ENCODE measurements around the gene PARD3.

PARD3 gene

DNA sequence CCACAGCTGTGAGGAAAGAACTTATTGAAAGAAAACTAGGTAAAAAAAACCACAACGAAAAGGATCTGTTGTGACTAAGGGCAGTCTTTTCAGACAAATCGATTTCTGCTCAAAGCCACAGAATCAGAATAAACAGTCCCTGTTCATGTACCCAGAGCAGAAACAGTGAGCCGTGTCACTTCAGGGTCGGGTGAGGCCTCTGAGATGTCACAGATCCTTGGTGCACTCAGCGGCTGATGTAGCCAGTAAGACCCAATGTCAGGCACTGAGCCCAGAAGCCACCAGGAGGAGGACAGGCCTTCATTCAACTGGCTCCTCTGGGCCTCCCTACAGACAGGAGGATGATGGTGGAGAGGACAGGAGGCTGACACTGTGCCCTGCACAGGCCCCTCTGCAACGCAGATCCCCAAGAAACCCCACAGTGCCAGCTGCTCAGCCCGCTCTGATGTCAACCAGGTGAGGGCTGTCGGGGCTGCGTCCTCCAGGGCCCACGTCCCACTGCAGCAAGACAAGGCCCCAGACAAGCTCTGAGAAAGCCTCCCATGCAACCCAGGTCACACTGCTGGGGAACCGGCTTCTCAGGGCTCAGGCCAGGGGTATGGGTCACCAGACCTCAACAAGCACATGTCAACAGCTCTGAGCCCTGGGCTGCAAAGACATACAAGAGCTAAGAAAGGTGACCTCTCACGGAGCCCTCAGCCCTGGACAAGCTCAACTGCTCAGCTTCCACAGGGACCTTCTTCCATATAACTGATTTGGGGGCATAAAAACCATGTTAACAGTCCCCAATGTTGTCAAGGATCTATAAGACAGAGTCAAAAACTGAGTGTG lies 190.6 kb downstream of the PARD3 start:
- Histone ChIP-seq H3K36me3 (ENCODE audit: control insufficient read depth, insufficient read depth, low read length) (no peaks in the 10 kb centered on the region), H3K27me3 (replicated peaks; ENCODE audit: control insufficient read depth, insufficient read depth, low read length, poor library complexity, severe bottlenecking) (no peaks in the 10 kb centered on the region), H3K27ac (ENCODE audit: insufficient read depth, low read length, poor library complexity, severe bottlenecking) (no peak overlapping the region), H3K4me1 (ENCODE audit: control insufficient read depth, insufficient read depth, low read length, poor library complexity, severe bottlenecking) (no peaks in the 10 kb centered on the region), H3K4me3 (ENCODE audit: insufficient read depth, low read depth, low read length, poor library complexity, severe bottlenecking) (no peak overlapping the region), H3K9me3 (ENCODE audit: control insufficient read depth, low read length) (no peaks in the 10 kb centered on the region)
- no peak for DNase-seq

DNA sequence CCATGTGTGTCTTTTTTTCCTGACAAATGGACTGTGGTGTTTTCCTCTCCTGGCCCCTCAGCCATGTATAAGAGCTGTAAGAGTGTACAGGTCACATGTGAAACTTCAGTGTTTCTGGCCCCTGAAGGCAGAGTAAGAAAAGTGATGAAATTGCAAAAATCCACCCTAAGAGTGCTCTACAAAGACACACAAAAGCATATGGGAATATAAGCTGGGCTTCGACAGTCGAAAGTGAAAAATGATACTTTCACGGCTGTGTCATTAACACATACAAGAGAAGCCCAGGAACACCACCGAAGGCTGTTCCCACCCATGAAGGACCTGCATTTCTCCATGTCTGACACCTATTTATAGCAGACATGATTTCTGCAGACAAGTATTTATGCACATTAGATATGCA lies 192.2 kb downstream of the PARD3 start:
- no peaks in the 10 kb centered on the region for H3K9me3 ChIP-seq (ENCODE audit: control insufficient read depth, low read length)
- H3K4me3 ChIP-seq (ENCODE audit: insufficient read depth, low read depth, low read length, poor library complexity, severe bottlenecking): no peak overlapping the region
- no peaks in the 10 kb centered on the region for H3K36me3 ChIP-seq (ENCODE audit: control insufficient read depth, insufficient read depth, low read length)
- H3K27me3 ChIP-seq (replicated peaks; ENCODE audit: control insufficient read depth, insufficient read depth, low read length, poor library complexity, severe bottlenecking): no peaks in the 10 kb centered on the region
- no peaks in the 10 kb centered on the region for H3K4me1 ChIP-seq (ENCODE audit: control insufficient read depth, insufficient read depth, low read length, poor library complexity, severe bottlenecking)
- no peak for DNase-seq
- H3K27ac ChIP-seq (ENCODE audit: insufficient read depth, low read length, poor library complexity, severe bottlenecking): no peak overlapping the region

DNA sequence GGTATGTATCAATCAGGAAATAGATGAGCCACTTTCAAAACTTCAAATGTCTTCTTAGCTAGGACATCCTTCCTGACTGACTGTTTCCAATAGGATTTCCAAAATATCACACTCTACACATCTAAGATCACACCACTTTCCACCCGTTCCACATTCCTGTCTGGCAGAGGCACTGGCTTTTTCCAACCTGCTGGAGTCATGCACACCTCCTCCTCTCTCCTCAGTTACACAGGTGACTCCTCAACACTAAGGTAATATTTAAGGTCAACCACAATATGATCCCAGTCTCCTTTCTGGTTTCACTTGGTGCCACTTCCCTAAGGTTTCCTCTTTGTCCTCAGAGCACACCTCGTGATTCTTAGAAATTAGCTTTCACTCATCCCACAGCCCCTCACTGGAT lies 196.5 kb downstream of the PARD3 start:
- Histone ChIP-seq H3K4me3 (ENCODE audit: insufficient read depth, low read depth, low read length, poor library complexity, severe bottlenecking) (no peak overlapping the region), H3K9me3 (ENCODE audit: control insufficient read depth, low read length) (no peaks in the 10 kb centered on the region), H3K4me1 (ENCODE audit: control insufficient read depth, insufficient read depth, low read length, poor library complexity, severe bottlenecking) (no peaks in the 10 kb centered on the region), H3K36me3 (ENCODE audit: control insufficient read depth, insufficient read depth, low read length) (no peaks in the 10 kb centered on the region), H3K27ac (ENCODE audit: insufficient read depth, low read length, poor library complexity, severe bottlenecking) (no peak overlapping the region), H3K27me3 (replicated peaks; ENCODE audit: control insufficient read depth, insufficient read depth, low read length, poor library complexity, severe bottlenecking) (no peaks in the 10 kb centered on the region)
- no peak for DNase-seq

DNA sequence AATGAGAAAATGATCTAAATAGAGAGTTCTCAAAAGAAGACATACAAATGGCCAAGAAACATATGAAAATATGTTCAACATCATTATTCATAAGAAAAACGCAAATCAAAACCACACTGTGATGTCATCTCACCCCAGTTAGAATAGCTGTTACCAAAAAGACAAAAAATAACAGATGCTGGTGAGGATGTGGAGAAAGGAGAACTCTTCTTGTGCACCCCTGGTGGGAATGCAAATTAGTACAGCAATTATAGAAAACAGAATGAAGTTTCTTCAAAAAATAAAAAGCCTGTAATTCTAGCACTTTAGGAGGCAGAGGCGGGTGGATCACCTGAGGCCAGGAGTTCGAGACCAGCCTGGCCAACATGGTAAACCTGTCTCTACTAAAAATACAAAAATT lies 199.3 kb downstream of the PARD3 start:
- H3K27me3 ChIP-seq (replicated peaks; ENCODE audit: control insufficient read depth, insufficient read depth, low read length, poor library complexity, severe bottlenecking): no peaks in the 10 kb centered on the region
- H3K4me3 ChIP-seq (ENCODE audit: insufficient read depth, low read depth, low read length, poor library complexity, severe bottlenecking): no peak overlapping the region
- DNase-seq: no peak
- no peaks in the 10 kb centered on the region for H3K9me3 ChIP-seq (ENCODE audit: control insufficient read depth, low read length)
- no peaks in the 10 kb centered on the region for H3K4me1 ChIP-seq (ENCODE audit: control insufficient read depth, insufficient read depth, low read length, poor library complexity, severe bottlenecking)
- H3K36me3 ChIP-seq (ENCODE audit: control insufficient read depth, insufficient read depth, low read length): no peaks in the 10 kb centered on the region
- H3K27ac ChIP-seq (ENCODE audit: insufficient read depth, low read length, poor library complexity, severe bottlenecking): no peak overlapping the region

DNA sequence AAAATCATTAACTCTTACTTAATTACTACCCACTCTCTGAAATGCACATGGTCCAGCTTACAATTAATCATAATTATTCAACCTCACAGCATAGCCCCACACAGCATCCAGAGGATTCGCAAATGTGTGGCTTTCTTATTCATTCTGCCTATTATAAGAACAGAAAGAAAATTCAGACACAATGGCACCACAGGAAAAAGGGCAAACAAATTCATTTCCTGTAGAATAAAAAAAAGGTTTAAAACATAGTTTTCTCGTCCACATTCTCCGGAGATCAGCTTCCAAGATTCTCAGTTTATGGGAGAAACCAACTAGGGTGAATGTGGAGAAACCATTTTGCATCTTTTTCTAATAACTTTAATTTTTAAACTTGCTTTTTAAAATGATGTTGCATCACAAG lies 201.6 kb downstream of the PARD3 start:
- Histone ChIP-seq H3K27ac (ENCODE audit: insufficient read depth, low read length, poor library complexity, severe bottlenecking) (no peak overlapping the region), H3K4me1 (ENCODE audit: control insufficient read depth, insufficient read depth, low read length, poor library complexity, severe bottlenecking) (no peaks in the 10 kb centered on the region), H3K36me3 (ENCODE audit: control insufficient read depth, insufficient read depth, low read length) (no peaks in the 10 kb centered on the region), H3K9me3 (ENCODE audit: control insufficient read depth, low read length) (no peaks in the 10 kb centered on the region), H3K4me3 (ENCODE audit: insufficient read depth, low read depth, low read length, poor library complexity, severe bottlenecking) (no peak overlapping the region), H3K27me3 (replicated peaks; ENCODE audit: control insufficient read depth, insufficient read depth, low read length, poor library complexity, severe bottlenecking) (no peaks in the 10 kb centered on the region)
- no peak for DNase-seq

DNA sequence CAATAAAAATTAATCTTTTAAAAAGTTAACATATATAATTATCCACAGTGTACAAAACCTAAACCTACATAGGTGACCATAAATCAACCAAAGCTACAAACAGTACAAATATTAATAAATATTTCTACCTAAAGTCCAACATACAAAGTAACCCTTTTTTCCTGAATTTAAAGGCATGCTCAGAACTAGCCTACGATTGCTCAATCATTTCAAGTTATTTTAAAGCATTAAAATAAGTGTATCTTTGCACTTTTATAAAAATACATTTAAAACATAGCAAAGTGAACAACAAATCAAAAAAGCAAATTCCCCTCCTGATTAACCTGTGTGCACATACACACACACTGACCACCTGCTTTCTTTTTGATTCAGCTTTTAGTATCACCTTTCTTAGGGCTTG lies 202.2 kb downstream of the PARD3 start:
- no peaks in the 10 kb centered on the region for H3K27me3 ChIP-seq (replicated peaks; ENCODE audit: control insufficient read depth, insufficient read depth, low read length, poor library complexity, severe bottlenecking)
- H3K4me1 ChIP-seq (ENCODE audit: control insufficient read depth, insufficient read depth, low read length, poor library complexity, severe bottlenecking): no peaks in the 10 kb centered on the region
- no peaks in the 10 kb centered on the region for H3K9me3 ChIP-seq (ENCODE audit: control insufficient read depth, low read length)
- H3K4me3 ChIP-seq (ENCODE audit: insufficient read depth, low read depth, low read length, poor library complexity, severe bottlenecking): no peak overlapping the region
- DNase-seq: no peak
- no peak overlapping the region for H3K27ac ChIP-seq (ENCODE audit: insufficient read depth, low read length, poor library complexity, severe bottlenecking)
- H3K36me3 ChIP-seq (ENCODE audit: control insufficient read depth, insufficient read depth, low read length): no peaks in the 10 kb centered on the region

DNA sequence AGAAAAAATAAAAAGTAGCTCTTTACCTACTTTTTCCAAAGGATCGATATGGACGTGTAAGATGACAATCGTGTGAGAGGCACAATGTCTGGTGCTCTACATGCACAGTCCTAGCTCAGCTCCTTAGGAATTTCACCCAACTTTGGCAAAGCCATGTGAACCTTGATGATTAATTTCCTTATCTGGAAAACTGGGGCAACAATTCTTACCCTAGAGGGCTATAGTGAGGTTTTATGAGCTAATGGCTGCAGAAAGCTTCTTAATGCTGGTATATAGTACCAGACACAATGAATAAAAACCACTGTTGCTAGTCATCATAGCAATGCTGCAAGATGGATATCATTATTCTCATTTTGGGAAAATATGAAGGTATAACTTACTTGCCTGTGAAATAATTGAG lies 202.7 kb downstream of the PARD3 start:
- no peaks in the 10 kb centered on the region for H3K27me3 ChIP-seq (replicated peaks; ENCODE audit: control insufficient read depth, insufficient read depth, low read length, poor library complexity, severe bottlenecking)
- H3K36me3 ChIP-seq (ENCODE audit: control insufficient read depth, insufficient read depth, low read length): no peaks in the 10 kb centered on the region
- H3K9me3 ChIP-seq (ENCODE audit: control insufficient read depth, low read length): no peaks in the 10 kb centered on the region
- H3K4me1 ChIP-seq (ENCODE audit: control insufficient read depth, insufficient read depth, low read length, poor library complexity, severe bottlenecking): no peaks in the 10 kb centered on the region
- no peak overlapping the region for H3K4me3 ChIP-seq (ENCODE audit: insufficient read depth, low read depth, low read length, poor library complexity, severe bottlenecking)
- no peak overlapping the region for H3K27ac ChIP-seq (ENCODE audit: insufficient read depth, low read length, poor library complexity, severe bottlenecking)
- DNase-seq: no peak

DNA sequence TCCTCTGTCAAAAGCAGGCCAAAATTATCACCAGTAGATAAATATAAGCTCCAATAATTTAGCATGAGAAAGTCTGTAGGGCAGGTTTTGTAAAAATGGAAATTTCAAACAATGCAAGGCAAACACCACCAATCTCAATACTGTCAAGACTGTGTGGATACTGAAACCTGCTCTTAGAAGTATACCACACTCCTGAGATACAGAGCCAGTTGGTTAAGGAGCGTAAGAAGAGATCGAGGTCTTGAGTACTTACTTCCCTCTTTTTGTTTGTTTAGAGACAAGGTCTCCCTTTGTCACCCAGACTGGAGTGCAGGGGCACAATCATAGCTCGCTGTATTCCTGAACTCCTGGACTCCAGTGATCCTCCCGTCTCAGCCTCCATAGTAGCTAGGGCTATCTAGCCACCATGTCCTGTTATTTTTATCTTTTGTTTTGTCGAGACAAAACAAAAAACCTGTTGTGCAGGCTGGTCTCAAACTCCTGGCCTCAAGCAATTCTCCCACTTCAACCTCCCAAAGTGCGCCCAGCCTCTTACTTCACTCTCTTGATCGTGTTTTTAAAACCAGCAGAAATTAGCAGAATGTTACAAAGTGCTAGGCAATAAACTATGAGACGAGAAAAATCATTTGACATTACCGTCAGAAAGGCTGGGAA lies 205.7 kb downstream of the PARD3 start:
- no peak for DNase-seq
- H3K4me1 ChIP-seq (ENCODE audit: control insufficient read depth, insufficient read depth, low read length, poor library complexity, severe bottlenecking): no peaks in the 10 kb centered on the region
- H3K9me3 ChIP-seq (ENCODE audit: control insufficient read depth, low read length): no peaks in the 10 kb centered on the region
- H3K4me3 ChIP-seq (ENCODE audit: insufficient read depth, low read depth, low read length, poor library complexity, severe bottlenecking): no peak overlapping the region
- no peaks in the 10 kb centered on the region for H3K27me3 ChIP-seq (replicated peaks; ENCODE audit: control insufficient read depth, insufficient read depth, low read length, poor library complexity, severe bottlenecking)
- no peak overlapping the region for H3K27ac ChIP-seq (ENCODE audit: insufficient read depth, low read length, poor library complexity, severe bottlenecking)
- no peaks in the 10 kb centered on the region for H3K36me3 ChIP-seq (ENCODE audit: control insufficient read depth, insufficient read depth, low read length)

DNA sequence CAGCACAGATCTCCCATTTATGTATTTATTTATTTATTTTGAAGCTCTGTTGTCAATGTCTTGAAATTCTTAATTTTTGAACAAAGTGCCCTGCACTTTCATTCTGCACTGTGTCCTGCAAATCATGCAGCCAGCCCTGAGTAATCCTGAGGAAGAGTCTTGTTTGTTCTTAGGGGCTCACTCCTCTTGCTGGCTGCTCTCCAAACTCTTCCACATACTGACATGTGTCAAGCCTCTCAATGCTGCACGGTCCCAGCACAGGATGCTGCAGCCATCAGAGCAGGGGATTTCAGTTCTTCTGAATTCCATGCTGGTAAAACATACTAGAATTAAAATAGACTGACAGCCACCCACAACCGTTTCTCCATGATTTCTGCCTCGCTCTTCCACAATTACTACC lies 207.2 kb downstream of the PARD3 start:
- no peaks in the 10 kb centered on the region for H3K27me3 ChIP-seq (replicated peaks; ENCODE audit: control insufficient read depth, insufficient read depth, low read length, poor library complexity, severe bottlenecking)
- no peak for DNase-seq

DNA sequence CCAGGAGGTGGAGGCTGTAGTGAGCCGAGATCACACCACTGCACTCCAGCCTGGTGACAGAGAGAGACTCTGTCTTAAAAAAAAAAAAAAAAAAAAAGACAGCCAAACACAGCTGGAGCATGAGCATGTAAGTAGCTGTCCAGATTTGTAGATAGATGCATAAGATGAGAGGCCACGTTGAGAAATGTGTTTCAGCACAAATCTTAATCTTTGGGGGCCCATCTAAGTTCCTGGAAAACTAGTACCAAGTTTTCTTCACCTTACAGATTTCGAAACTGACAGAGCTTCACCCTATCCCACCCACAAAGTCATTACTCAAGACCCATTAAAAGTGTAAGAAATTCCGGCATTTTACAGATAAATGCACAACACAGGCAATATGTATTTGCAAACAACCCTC lies 208.2 kb downstream of the PARD3 start:
- H3K4me3 ChIP-seq (ENCODE audit: insufficient read depth, low read depth, low read length, poor library complexity, severe bottlenecking): no peak overlapping the region
- no peak for DNase-seq
- no peaks in the 10 kb centered on the region for H3K27me3 ChIP-seq (replicated peaks; ENCODE audit: control insufficient read depth, insufficient read depth, low read length, poor library complexity, severe bottlenecking)
- H3K36me3 ChIP-seq (ENCODE audit: control insufficient read depth, insufficient read depth, low read length): no peaks in the 10 kb centered on the region
- no peaks in the 10 kb centered on the region for H3K4me1 ChIP-seq (ENCODE audit: control insufficient read depth, insufficient read depth, low read length, poor library complexity, severe bottlenecking)
- no peaks in the 10 kb centered on the region for H3K9me3 ChIP-seq (ENCODE audit: control insufficient read depth, low read length)
- H3K27ac ChIP-seq (ENCODE audit: insufficient read depth, low read length, poor library complexity, severe bottlenecking): no peak overlapping the region

More for the DNA sequence above, 207.2 kb downstream of the PARD3 start:
- Histone ChIP-seq H3K4me3 (ENCODE audit: insufficient read depth, low read depth, low read length, poor library complexity, severe bottlenecking) (no peak overlapping the region), H3K4me1 (ENCODE audit: control insufficient read depth, insufficient read depth, low read length, poor library complexity, severe bottlenecking) (no peaks in the 10 kb centered on the region), H3K9me3 (ENCODE audit: control insufficient read depth, low read length) (no peaks in the 10 kb centered on the region), H3K36me3 (ENCODE audit: control insufficient read depth, insufficient read depth, low read length) (no peaks in the 10 kb centered on the region), H3K27ac (ENCODE audit: insufficient read depth, low read length, poor library complexity, severe bottlenecking) (no peak overlapping the region)
